ENCODE data around the gene ADAMTS20.

ADAMTS20 gene

GRCh38 chr12:43493261-43493797 lies 58.7 kb downstream of the ADAMTS20 start:
- in situ Hi-C loops (cut with MboI; ENCODE audit: low pct_unique_long_range_greater_than_20kb, low sequenced_read_pairs, unreplicated experiment), result no loop called here
- TF ChIP-seq CTCF (IDR thresholded peaks at IDR 0.05; ENCODE audit: extremely low read depth, insufficient read depth, missing control alignments), result no peak
- no peak for DNase-seq (ENCODE audit: low spot score)

- in situ Hi-C loops (cut with MboI; ENCODE audit: low pct_unique_long_range_greater_than_20kb, low sequenced_read_pairs, unreplicated experiment), result no loop called here
- TF ChIP-seq CTCF (IDR thresholded peaks at IDR 0.05; ENCODE audit: extremely low read depth, insufficient read depth, missing control alignments), result no peak
- no peak for DNase-seq (ENCODE audit: low spot score)
Measured at GRCh38 chr12:43482311-43483085, 69.5 kb downstream of the ADAMTS20 start.

- in situ Hi-C loops (cut with MboI; ENCODE audit: low pct_unique_long_range_greater_than_20kb, low sequenced_read_pairs, unreplicated experiment), result no loop called here
- no peak for DNase-seq (ENCODE audit: low spot score)
- no peak for TF ChIP-seq CTCF (IDR thresholded peaks at IDR 0.05; ENCODE audit: extremely low read depth, insufficient read depth, missing control alignments)
Measured at GRCh38 chr12:43480591-43480990, 71.4 kb downstream of the ADAMTS20 start.

GRCh38 chr12:43462741-43463140 lies 89.3 kb downstream of the ADAMTS20 start:
- in situ Hi-C loops (cut with MboI; ENCODE audit: low pct_unique_long_range_greater_than_20kb, low sequenced_read_pairs, unreplicated experiment), result no loop called here

GRCh38 chr12:43462080-43462479 lies 89.9 kb downstream of the ADAMTS20 start:
- in situ Hi-C loops (cut with MboI; ENCODE audit: low pct_unique_long_range_greater_than_20kb, low sequenced_read_pairs, unreplicated experiment), result no loop called here
- no peak for DNase-seq (ENCODE audit: low spot score)
- TF ChIP-seq CTCF (IDR thresholded peaks at IDR 0.05; ENCODE audit: extremely low read depth, insufficient read depth, missing control alignments), result no peak

More at GRCh38 chr12:43462741-43463140, 89.3 kb downstream of the ADAMTS20 start:
- no peak for DNase-seq (ENCODE audit: low spot score)
- TF ChIP-seq CTCF (IDR thresholded peaks at IDR 0.05; ENCODE audit: extremely low read depth, insufficient read depth, missing control alignments), result no peak

GRCh38 chr12:43459285-43459684 lies 92.7 kb downstream of the ADAMTS20 start:
- in situ Hi-C loops (cut with MboI; ENCODE audit: low pct_unique_long_range_greater_than_20kb, low sequenced_read_pairs, unreplicated experiment), result no loop called here
- no peak for DNase-seq (ENCODE audit: low spot score)
- no peak for TF ChIP-seq CTCF (IDR thresholded peaks at IDR 0.05; ENCODE audit: extremely low read depth, insufficient read depth, missing control alignments)

Data from GM13977 (cell line).